ENCODE data around the gene LVRN.

Gene LVRN

GRCh38 chr5:116044073-116044472 is 81.8 kb downstream of the LVRN start:
- DNase-seq = no peak
- no peak overlapping the region for H3K27ac ChIP-seq (ENCODE audit: low read length)
- no peak for TF ChIP-seq CTCF (IDR thresholded peaks at IDR 0.05; ENCODE audit: borderline replicate concordance, extremely low read depth, low read length, poor library complexity, severe bottlenecking)
- no peak for TF ChIP-seq EZH2 (IDR thresholded peaks at IDR 0.05; ENCODE audit: borderline replicate concordance, low read depth, low read length, severe bottlenecking)

GRCh38 chr5:116045821-116046220 is 83.5 kb downstream of the LVRN start:
- Histone ChIP-seq H4K20me1 (ENCODE audit: insufficient read depth, low read length) (no peaks in the 10 kb centered on the region), H3K4me2 (ENCODE audit: insufficient read depth, low read length) (no peak overlapping the region), H3K9ac (ENCODE audit: low read depth, low read length) (no peak overlapping the region), H3K9me3 (ENCODE audit: insufficient read depth, low read length, severe bottlenecking) (no peaks in the 10 kb centered on the region), H3K4me1 (ENCODE audit: insufficient read depth, low read length) (no peaks in the 10 kb centered on the region), H3K4me3 (ENCODE audit: low read depth in 1 of 2, low read length in 2 of 2) (no peak overlapping the region), H3K27ac (ENCODE audit: low read length) (no peak overlapping the region), H3K27me3 (ENCODE audit: insufficient read depth, low read length, poor library complexity) (peaks cover 4% of the 10 kb centered on the region), H3K79me2 (ENCODE audit: insufficient read depth, low read length) (no peaks in the 10 kb centered on the region), H2AFZ (ENCODE audit: low read depth, low read length) (no peak overlapping the region), H3K36me3 (ENCODE audit: insufficient read depth, low read length) (no peaks in the 10 kb centered on the region)
- ATAC-seq (ENCODE audit: insufficient read depth, low read depth) = no peak
- TF ChIP-seq EZH2 (IDR thresholded peaks at IDR 0.05; ENCODE audit: borderline replicate concordance, low read depth, low read length, severe bottlenecking) = no peak
- TF ChIP-seq CTCF (IDR thresholded peaks at IDR 0.05; ENCODE audit: borderline replicate concordance, extremely low read depth, low read length, poor library complexity, severe bottlenecking) = no peak
- DNase-seq = no peak

More at GRCh38 chr5:116044073-116044472, 81.8 kb downstream of the LVRN start:
- ATAC-seq (ENCODE audit: insufficient read depth, low read depth) = no peak
- Histone ChIP-seq H3K4me2 (ENCODE audit: insufficient read depth, low read length) (no peak overlapping the region), H4K20me1 (ENCODE audit: insufficient read depth, low read length) (no peaks in the 10 kb centered on the region), H3K79me2 (ENCODE audit: insufficient read depth, low read length) (no peaks in the 10 kb centered on the region), H3K9ac (ENCODE audit: low read depth, low read length) (no peak overlapping the region), H2AFZ (ENCODE audit: low read depth, low read length) (no peak overlapping the region), H3K36me3 (ENCODE audit: insufficient read depth, low read length) (no peaks in the 10 kb centered on the region), H3K4me1 (ENCODE audit: insufficient read depth, low read length) (no peaks in the 10 kb centered on the region), H3K27me3 (ENCODE audit: insufficient read depth, low read length, poor library complexity) (peaks cover 4% of the 10 kb centered on the region), H3K9me3 (ENCODE audit: insufficient read depth, low read length, severe bottlenecking) (no peaks in the 10 kb centered on the region), H3K4me3 (ENCODE audit: low read depth in 1 of 2, low read length in 2 of 2) (no peak overlapping the region)

- H3K4me2 ChIP-seq (ENCODE audit: insufficient read depth, low read length) = no peak overlapping the region
- peaks cover 4% of the 10 kb centered on the region for H3K27me3 ChIP-seq (ENCODE audit: insufficient read depth, low read length, poor library complexity)
- H3K79me2 ChIP-seq (ENCODE audit: insufficient read depth, low read length) = no peaks in the 10 kb centered on the region
- TF ChIP-seq EZH2 (IDR thresholded peaks at IDR 0.05; ENCODE audit: borderline replicate concordance, low read depth, low read length, severe bottlenecking) (no peak), CTCF (IDR thresholded peaks at IDR 0.05; ENCODE audit: borderline replicate concordance, extremely low read depth, low read length, poor library complexity, severe bottlenecking) (no peak)
- H3K4me1 ChIP-seq (ENCODE audit: insufficient read depth, low read length) = no peaks in the 10 kb centered on the region
- no peak overlapping the region for H3K9ac ChIP-seq (ENCODE audit: low read depth, low read length)
- no peak overlapping the region for H3K4me3 ChIP-seq (ENCODE audit: low read depth in 1 of 2, low read length in 2 of 2)
- no peaks in the 10 kb centered on the region for H3K9me3 ChIP-seq (ENCODE audit: insufficient read depth, low read length, severe bottlenecking)
- ATAC-seq (ENCODE audit: insufficient read depth, low read depth) = no peak
- H4K20me1 ChIP-seq (ENCODE audit: insufficient read depth, low read length) = no peaks in the 10 kb centered on the region
- DNase-seq = no peak
- no peaks in the 10 kb centered on the region for H3K36me3 ChIP-seq (ENCODE audit: insufficient read depth, low read length)
- no peak overlapping the region for H3K27ac ChIP-seq (ENCODE audit: low read length)
- no peak overlapping the region for H2AFZ ChIP-seq (ENCODE audit: low read depth, low read length)
Measured at GRCh38 chr5:116046261-116046660, 84.0 kb downstream of the LVRN start.

- Histone ChIP-seq H3K9me3 (ENCODE audit: insufficient read depth, low read length, severe bottlenecking) (no peaks in the 10 kb centered on the region), H3K79me2 (ENCODE audit: insufficient read depth, low read length) (no peaks in the 10 kb centered on the region), H2AFZ (ENCODE audit: low read depth, low read length) (no peak overlapping the region), H4K20me1 (ENCODE audit: insufficient read depth, low read length) (no peaks in the 10 kb centered on the region), H3K27ac (ENCODE audit: low read length) (no peak overlapping the region), H3K4me1 (ENCODE audit: insufficient read depth, low read length) (no peaks in the 10 kb centered on the region), H3K4me3 (ENCODE audit: low read depth in 1 of 2, low read length in 2 of 2) (no peak overlapping the region), H3K4me2 (ENCODE audit: insufficient read depth, low read length) (no peak overlapping the region), H3K27me3 (ENCODE audit: insufficient read depth, low read length, poor library complexity) (peaks cover 4% of the 10 kb centered on the region), H3K36me3 (ENCODE audit: insufficient read depth, low read length) (no peaks in the 10 kb centered on the region), H3K9ac (ENCODE audit: low read depth, low read length) (no peak overlapping the region)
- no peak for ATAC-seq (ENCODE audit: insufficient read depth, low read depth)
- TF ChIP-seq EZH2 (IDR thresholded peaks at IDR 0.05; ENCODE audit: borderline replicate concordance, low read depth, low read length, severe bottlenecking) = no peak
- DNase-seq = no peak
Measured at GRCh38 chr5:116046823-116047222, 84.5 kb downstream of the LVRN start.
